Spleen (tissue), 11 donors: ENCODE data around the gene TRABD2A. TPM values are rescaled to one million over a fixed set of nuclear protein-coding genes. Genes with fewer than 3 reads are reported as not detected.

Experiments
- DNase-seq: peaks from one replicate; pipeline ENCODE4 v3.0.0-alpha.2; 2020
- H3K27ac ChIP-seq, 8 donors: fragments of 200-600 bp; sonication (generic) in 7 of 8; 1 replicate in 4 of 8; 2 replicates in 4 of 8; pipeline versions ENCODE4 v1.5.0 to v1.8.0; 2016 to 2021; ENCODE audit warnings: inconsistent platforms in 4 of 8, mild to moderate bottlenecking in 4 of 8, moderate library complexity in 1 of 8
- H3K27me3 ChIP-seq, 7 donors: fragments of 200-600 bp; sonication (generic) in 6 of 7; replicated peaks in 1 of 7; 1 replicate in 4 of 7; 2 replicates in 3 of 7; pipeline versions ENCODE4 v1.5.0 to v1.8.0; 2016 to 2021; ENCODE audit warnings: inconsistent platforms in 3 of 7, mild to moderate bottlenecking in 1 of 7
- H3K36me3 ChIP-seq, 6 donors: fragments of 200-600 bp; sonication (generic) in 5 of 6; 1 replicate in 4 of 6; 2 replicates in 2 of 6; pipeline versions ENCODE4 v1.5.0 to v1.8.0; 2016 to 2021; ENCODE audit warnings: inconsistent platforms in 2 of 6
- H3K4me1 ChIP-seq, 6 donors: fragments of 200-600 bp; sonication (generic) in 5 of 6; 1 replicate in 3 of 6; 2 replicates in 3 of 6; pipeline versions ENCODE4 v1.5.0 to v1.8.0; 2016 to 2021; ENCODE audit warnings: inconsistent platforms in 3 of 6
- H3K4me3 ChIP-seq, 8 donors: fragments of 200-600 bp; sonication (generic) in 7 of 8; 1 replicate in 4 of 8; 2 replicates in 4 of 8; pipeline versions ENCODE4 v1.5.0 to v1.8.0; 2016 to 2021; ENCODE audit warnings: inconsistent platforms in 4 of 8, mild to moderate bottlenecking in 4 of 8, moderate library complexity in 2 of 8
- H3K9me3 ChIP-seq, 8 donors: fragments of 200-600 bp; sonication (generic) in 7 of 8; 1 replicate in 4 of 8; 2 replicates in 4 of 8; pipeline versions ENCODE4 v1.5.0 to v1.8.0; 2016 to 2021; ENCODE audit warnings: inconsistent platforms in 4 of 8
- CTCF ChIP-seq, 11 experiments: fragments of 200-600 bp in 7 of 11; fragments of 450-650 bp in 4 of 11; sonication (generic) in 4 of 11; IDR thresholded peaks in 8 of 11; conservative IDR thresholded peaks in 3 of 11; 1 replicate in 7 of 11; 2 replicates in 4 of 11; pipeline versions ENCODE4 v1.4.0 to v1.8.0; 2016 to 2021; ENCODE audit warnings: antibody characterized with exemption in 11 of 11, inconsistent platforms in 4 of 11, mild to moderate bottlenecking in 1 of 11
- POLR2A ChIP-seq, 3 donors: fragments of 450-650 bp; IDR thresholded peaks; one replicate each; pipeline ENCODE4 v1.5.1; 2017; ENCODE audit warnings: antibody characterized with exemption in 3 of 3, mild to moderate bottlenecking in 1 of 3
- POLR2AphosphoS5 ChIP-seq, 3 donors: sonication (generic); formaldehyde crosslinking; IDR thresholded peaks; one replicate each; pipeline ENCODE4 v1.5.1; 2017; ENCODE audit warnings: antibody characterized with exemption in 3 of 3
- WGBS, 5 donors: extraction: QIAGEN DNeasy Blood & Tissue Kit in 3 of 5; methylation state at CpG; one replicate each; pipeline versions ENCODE4 v1.1.5 to v1.1.7; 2013 to 2018; 5-methylcytosine and 5-hydroxymethylcytosine counted together
- intact Hi-C: fragments of 100-400 bp; cut with DNase I; formaldehyde crosslinking; loops from one replicate; pipeline ENCODE4 v1.15.0; 2023; ENCODE audit warnings: low total_unique reads
- polyA plus RNA-seq, 3 donors: library from polyadenylated mRNA; stranded (reverse); fragments of 200-250 nt; gene quantifications; one replicate each; pipeline ENCODE4 v1.2.1, GENCODE V29; 2013
- total RNA-seq, 7 donors: library from RNA; depleted of rRNA in 3 of 7; stranded (reverse); fragments of >200 nt in 3 of 7; fragmentation: NEBNext Ultra II Directional in 4 of 7; extraction: Animal tissue kit (Norgen Biotek cat#: 25700) in 4 of 7; gene quantifications; one replicate each; pipeline versions ENCODE4 v1.1.0 to v1.2.1, GENCODE V29; 2016 to 2021
- donor health status: healthy with polysubstance abuse.
- donor health status: DM: no; HTN: no; CAD: no; lungs with moderate emphysema.
- donor health status: DM: no; HTN: no; CAD: no.
- donor health status: Bipolar disorder and iron deficiency.
- donor health status: healthy.
- donor health status: DM: no; HTN: no; CAD: no.
- donor health status: DM: yes; HTN: yes; CAD: no.

TRABD2A gene
- total and polyA plus RNA-seq, 10 donors, result 4.5 to 12.5 (median 8.3) TPM

DNA sequence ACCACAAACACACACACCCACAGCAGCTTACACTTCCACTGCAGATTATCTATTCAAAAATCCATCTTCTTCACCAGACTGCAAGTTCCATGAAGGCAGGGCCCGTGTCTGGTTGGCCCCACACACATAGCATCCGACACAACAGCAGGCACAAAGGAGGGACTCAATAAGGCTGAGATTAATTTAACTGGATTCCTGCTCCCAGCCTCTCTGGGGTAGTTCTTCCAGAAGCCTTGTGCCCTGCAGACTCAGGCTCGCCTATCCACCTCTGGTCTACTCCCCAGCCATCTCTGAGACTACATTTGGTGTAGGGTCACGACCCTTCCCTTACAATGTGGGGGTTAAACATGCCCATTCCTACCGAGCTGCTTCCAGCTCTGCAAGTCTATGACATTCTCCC, 57.7 kb downstream of the TRABD2A start:
- Histone ChIP-seq H3K9me3 (no peaks in the 10 kb centered on the region), H3K4me1 (peaks cover 0 to 4% (median 0%) of the 10 kb centered on the region in 6 donors), H3K4me3 (no peak overlapping the region), H3K27me3 (no peaks in the 10 kb centered on the region), H3K36me3 (no peaks in the 10 kb centered on the region), H3K27ac (no peak overlapping the region)
- TF ChIP-seq POLR2AphosphoS5 (IDR thresholded peaks at IDR 0.05), result no peak
- TF ChIP-seq POLR2A (IDR thresholded peaks at IDR 0.05), result no peak
- intact Hi-C loops, result no loop called here
- no peak for DNase-seq
- WGBS, 5 donors, result 65 to 89% (median 86%) methylated on average over 5 of the region's 5 CpGs

DNA sequence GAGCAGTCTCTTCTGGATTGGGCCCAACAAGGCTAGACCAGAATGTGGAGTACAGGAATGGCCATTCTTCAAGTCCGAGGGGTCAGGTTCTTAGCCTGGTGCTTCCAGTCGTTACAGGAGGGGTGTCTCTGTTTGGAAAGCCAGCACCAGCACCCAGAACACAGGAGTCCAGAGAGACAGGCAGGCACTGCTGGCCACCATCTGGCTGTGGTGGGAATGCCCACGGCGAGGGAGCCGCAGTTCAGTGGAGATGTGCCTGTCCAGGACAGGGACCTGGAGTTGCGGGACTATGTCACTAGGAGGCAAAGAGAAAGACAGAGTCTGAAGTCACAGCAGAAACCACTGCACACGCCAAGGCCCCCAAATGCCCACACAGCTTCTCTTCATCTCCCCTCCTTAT, 59.1 kb downstream of the TRABD2A start:
- DNase-seq, result no peak
- no peak overlapping the region for H3K27ac ChIP-seq
- no peaks in the 10 kb centered on the region for H3K36me3 ChIP-seq
- TF ChIP-seq CTCF (IDR thresholded peaks at IDR 0.05 in 8 of 11, conservative IDR thresholded peaks at IDR 0.05 in 3 of 11) (no peak), POLR2AphosphoS5 (IDR thresholded peaks at IDR 0.05) (no peak), POLR2A (IDR thresholded peaks at IDR 0.05) (no peak)
- intact Hi-C loops, result no loop called here
- no peak overlapping the region for H3K4me3 ChIP-seq
- WGBS, 5 donors, result 91 to 97% (median 95%) methylated on average over 4 to 7 of the region's 7 CpGs
- H3K4me1 ChIP-seq, result peaks cover 0 to 14% (median 0%) of the 10 kb centered on the region in 6 donors
- H3K9me3 ChIP-seq, result no peaks in the 10 kb centered on the region
- H3K27me3 ChIP-seq, result no peaks in the 10 kb centered on the region

- H3K27me3 ChIP-seq, result peaks cover 0 to 4% (median 0%) of the 10 kb centered on the region in 7 donors
- H3K27ac ChIP-seq, result no peak overlapping the region
- no peaks in the 10 kb centered on the region for H3K9me3 ChIP-seq
- no peak overlapping the region for H3K4me3 ChIP-seq
- DNase-seq, result no peak
- 52 to 69% (median 60%) methylated on average over 2 of the region's 2 CpGs for WGBS, 5 donors
- no peak for TF ChIP-seq CTCF (IDR thresholded peaks at IDR 0.05 in 8 of 11, conservative IDR thresholded peaks at IDR 0.05 in 3 of 11)
- no peaks in the 10 kb centered on the region for H3K36me3 ChIP-seq
- H3K4me1 ChIP-seq, result peaks cover 0 to 14% (median 0%) of the 10 kb centered on the region in 6 donors
- intact Hi-C loops, result no loop called here
These were observed 63.6 kb downstream of the TRABD2A start for GRCh38 chr2:84817239-84817655.

DNA sequence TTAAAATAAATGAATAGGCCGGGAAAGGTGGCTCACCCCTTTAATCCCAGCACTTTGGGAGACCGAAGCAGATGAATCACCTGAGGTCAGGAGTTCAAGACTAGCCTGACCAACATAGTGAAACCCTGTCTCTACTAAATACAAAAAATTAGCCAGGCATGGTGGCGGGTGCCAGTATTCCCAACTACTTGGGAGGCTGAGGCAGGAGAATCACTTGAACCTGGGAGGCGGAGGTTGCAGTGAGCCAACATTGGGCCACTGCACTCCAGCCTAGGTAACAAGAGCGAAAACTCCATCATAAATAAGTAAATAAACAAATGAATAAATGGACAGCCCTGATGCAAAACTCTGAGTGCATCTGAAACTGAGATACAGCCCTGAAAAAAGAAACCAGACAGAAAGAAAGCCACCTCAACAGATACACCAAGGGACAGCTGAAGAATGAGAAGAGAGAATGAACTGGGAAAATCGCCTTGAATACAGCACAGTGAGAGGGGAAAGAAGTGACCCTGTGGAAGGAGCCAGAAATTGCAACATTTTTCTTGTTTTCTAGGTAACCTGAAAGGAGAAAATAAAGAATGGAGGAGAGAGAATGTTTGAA, 64.4 kb downstream of the TRABD2A start:
- 86 to 93% (median 88%) methylated on average over 6 of the region's 6 CpGs for WGBS, 5 donors
- intact Hi-C loops, result no loop called here
- no peak for TF ChIP-seq POLR2A (IDR thresholded peaks at IDR 0.05)
- no peak for TF ChIP-seq CTCF (IDR thresholded peaks at IDR 0.05 in 8 of 11, conservative IDR thresholded peaks at IDR 0.05 in 3 of 11)
- TF ChIP-seq POLR2AphosphoS5 (IDR thresholded peaks at IDR 0.05), result no peak

More for the DNA sequence above, 64.4 kb downstream of the TRABD2A start:
- Histone ChIP-seq H3K27me3 (peaks cover 0 to 4% (median 0%) of the 10 kb centered on the region in 7 donors), H3K36me3 (no peaks in the 10 kb centered on the region), H3K4me1 (peaks cover 0 to 14% (median 0%) of the 10 kb centered on the region in 6 donors), H3K4me3 (no peak overlapping the region), H3K9me3 (no peaks in the 10 kb centered on the region), H3K27ac (no peak overlapping the region)
- DNase-seq, result no peak
